CD4-positive, alpha-beta T cell (primary cell): Measurements from ENCODE around the gene NEURL4. TPM values are rescaled to one million over a fixed set of nuclear protein-coding genes. Genes with fewer than 3 reads are reported as not detected.
A peak's percentile ranks its signal among the peaks of the same experiment; 100 is the strongest.

Experiments used
- ATAC-seq: fragments of 200-7000 bp; cut with Tn5 transposase; one replicate; pipeline ENCODE4 v1.10.0; 2022; ENCODE audit warnings: mild to moderate bottlenecking; ENCODE audit not compliant: poor library complexity
- CTCF ChIA-PET: fragments of 350-600 bp; sonication (Branson Sonifier 250); formaldehyde crosslinking; loops from one replicate; lab custom pipeline; 2021; ENCODE audit warnings: antibody characterized with exemption, inconsistent platforms; lab: Charles Lee
- POLR2A ChIA-PET: fragments of 350-600 bp; sonication (Branson Sonifier 250); formaldehyde crosslinking; loops from one replicate; lab custom pipeline; 2021; ENCODE audit warnings: antibody characterized with exemption, inconsistent platforms; lab: Charles Lee
- DNase-seq, 14 experiments: peaks; one replicate each; pipeline ENCODE4 v3.0.0-alpha.2; 2013 to 2020; ENCODE audit warnings: mixed read lengths in 2 of 14
- H3K27ac ChIP-seq, 2 donors: one replicate each; pipeline versions ENCODE4 v1.5.1 to v1.7.0; 2013; ENCODE audit warnings: low read length in 2 of 2, low read depth in 1 of 2, mild to moderate bottlenecking in 1 of 2
- H3K27me3 ChIP-seq, 2 experiments: 1 replicate in 1 of 2; 2 replicates in 1 of 2; pipeline versions ENCODE4 v1.6.1 to v1.7.0; 2013; ENCODE audit warnings: low read length in 2 of 2, control low read depth in 1 of 2, mild to moderate bottlenecking in 1 of 2, moderate library complexity in 1 of 2; ENCODE audit not compliant: insufficient read depth in 2 of 2, control insufficient read depth in 1 of 2
- H3K36me3 ChIP-seq: one replicate; pipeline ENCODE4 v1.6.1; 2013; ENCODE audit warnings: low read length, control low read depth; ENCODE audit not compliant: insufficient read depth
- H3K4me1 ChIP-seq: one replicate; pipeline ENCODE4 v1.6.1; 2013; ENCODE audit warnings: low read length, control low read depth; ENCODE audit not compliant: insufficient read depth
- H3K4me3 ChIP-seq: one replicate; pipeline ENCODE4 v1.5.1; 2013; ENCODE audit warnings: mild to moderate bottlenecking, low read length, moderate library complexity
- H3K9me3 ChIP-seq, 2 experiments: 1 replicate in 1 of 2; 2 replicates in 1 of 2; pipeline versions ENCODE4 v1.6.1 to v1.7.0; 2013; ENCODE audit warnings: low read length in 2 of 2, mild to moderate bottlenecking in 2 of 2, control low read depth in 1 of 2, moderate library complexity in 1 of 2; ENCODE audit not compliant: control insufficient read depth in 1 of 2, insufficient read depth in 1 of 2
- H3K27ac Mint-ChIP-seq: one replicate; pipeline ENCODE4 v1.8.0; 2020; ENCODE audit warnings: mixed read lengths
- H3K27me3 Mint-ChIP-seq: one replicate; pipeline ENCODE4 v1.8.0; 2021; ENCODE audit warnings: mixed read lengths
- H3K36me3 Mint-ChIP-seq: one replicate; pipeline ENCODE4 v1.8.0; 2021; ENCODE audit warnings: low read depth, mixed read lengths
- H3K4me1 Mint-ChIP-seq: one replicate; pipeline ENCODE4 v1.8.0; 2021; ENCODE audit warnings: low read depth, mixed read lengths
- H3K4me3 Mint-ChIP-seq: one replicate; pipeline ENCODE4 v1.8.0; 2020; ENCODE audit warnings: mild to moderate bottlenecking, mixed read lengths
- H3K9me3 Mint-ChIP-seq: one replicate; pipeline ENCODE4 v1.8.0; 2020; ENCODE audit warnings: mixed read lengths
- CTCF ChIP-seq: fragments of 200-600 bp; IDR thresholded peaks from one replicate; pipeline ENCODE4 v1.8.0; 2022; ENCODE audit warnings: antibody characterized with exemption, mild to moderate bottlenecking
- intact Hi-C, 2 experiments: fragments of 100-400 bp; cut with DNase I in 1 of 2; cut with micrococcal nuclease in 1 of 2; formaldehyde crosslinking; loops; one replicate each; pipeline versions ENCODE4 v1.15.1 to v1.9.0; 2023 to 2025; cut with DNase I, micrococcal nuclease
- total RNA-seq, 174 experiments: library from RNA in 2 of 174; stranded (reverse) in 2 of 174; gene quantifications; one replicate each; pipeline ENCODE4 v1.2.3 and lab custom pipeline; 2021 to 2026

NEURL4 gene
- total RNA-seq, 2 experiments from 2014 or later: 29.0 to 30.8 TPM

- Mint-ChIP-seq H3K4me1 (peaks cover 19% of the 10 kb centered on the region), H3K27ac (no peak overlapping the region), H3K27me3 (peaks cover 31% of the 10 kb centered on the region), H3K4me3 (peak overlapping the region; percentile 86), H3K36me3 (no peaks in the 10 kb centered on the region), H3K9me3 (no peaks in the 10 kb centered on the region)
- H3K27ac ChIP-seq: no peak overlapping the region
- ATAC-seq: no peak
- POLR2A ChIA-PET: interaction anchor here (1.0 to 1.7 kb wide), 9 partner anchors 13 to 250 kb away, joined by 3 to 9 read pairs (median 4); partner anchors contain the start of genes ACAP1, GABARAP, GPS2 and SLC2A4
- intact Hi-C loops: loop anchor here (1.0 to 2.0 kb wide), 4 partner anchors 15 to 243 kb away; no protein-coding TSS in a partner anchor
- CTCF ChIA-PET: interaction anchor here (0.5 to 1.9 kb wide), 33 partner anchors 7 to 385 kb away, joined by 3 to 31 read pairs (median 4); partner anchors contain the start of genes ACADVL, ACAP1, DLG4 and DVL2
- TF ChIP-seq CTCF: no peak
- H3K27me3 ChIP-seq: peaks cover 14 to 17% of the 10 kb centered on the region in 2 experiments
- H3K4me3 ChIP-seq: peak overlapping the region; percentile 54
- no peaks in the 10 kb centered on the region for H3K36me3 ChIP-seq
- no peaks in the 10 kb centered on the region for H3K9me3 ChIP-seq
- DNase-seq: peak in 1 of 14 experiments; percentile 31
- peaks cover 32% of the 10 kb centered on the region for H3K4me1 ChIP-seq
These were observed 33.6 kb downstream of the NEURL4 start for GRCh38 chr17:7295230-7296180.

- peak; percentile 67 for ATAC-seq
- H3K9me3 Mint-ChIP-seq: no peaks in the 10 kb centered on the region
- no peak for TF ChIP-seq CTCF
- no peaks in the 10 kb centered on the region for H3K36me3 Mint-ChIP-seq
- H3K27ac ChIP-seq: no peak within 1 kb of the TSS
- intact Hi-C loops: loop anchor here in 1 of 2 experiments (5.0 kb wide), 1 partner anchor 247 kb away; no protein-coding TSS in a partner anchor
- CTCF ChIA-PET: no interaction called here
- DNase-seq: peak; percentile 43 to 88 (median 62)
- peaks cover 32% of the 10 kb centered on the region for H3K4me1 ChIP-seq
- H3K4me3 ChIP-seq: peak within 1 kb of the TSS; percentile 54
- no peaks in the 10 kb centered on the region for H3K9me3 ChIP-seq
- peaks cover 34% of the 10 kb centered on the region for H3K27me3 Mint-ChIP-seq
- peak within 1 kb of the TSS; percentile 86 for H3K4me3 Mint-ChIP-seq
- H3K27me3 ChIP-seq: peaks cover 14 to 17% of the 10 kb centered on the region in 2 experiments
- H3K4me1 Mint-ChIP-seq: peaks cover 19% of the 10 kb centered on the region
- POLR2A ChIA-PET: no interaction called here
- no peak within 1 kb of the TSS for H3K27ac Mint-ChIP-seq
- no peaks in the 10 kb centered on the region for H3K36me3 ChIP-seq
These were observed 34.5 kb downstream of the NEURL4 start, which contains the start of gene YBX2 for GRCh38 chr17:7294614-7295153. YBX2 (minus strand) TSS chr17:7294639; CDS start chr17:7294500, 139 bp downstream.
